Muscle layer of colon (tissue), 2 donors: ENCODE results near the gene RCAN1.

Source experiments
- H3K27ac ChIP-seq: one replicate; pipeline ENCODE4 v1.7.0; 2013; ENCODE audit warnings: low read depth, mild to moderate bottlenecking, low read length, moderate library complexity
- H3K27me3 ChIP-seq, 2 donors: one replicate each; pipeline ENCODE4 v1.7.0; 2013; ENCODE audit warnings: low read length in 2 of 2, mild to moderate bottlenecking in 2 of 2; ENCODE audit not compliant: insufficient read depth in 2 of 2, control insufficient read depth in 1 of 2
- H3K36me3 ChIP-seq: one replicate; pipeline ENCODE4 v1.7.0; 2013; ENCODE audit warnings: mild to moderate bottlenecking, low read length; ENCODE audit not compliant: insufficient read depth
- H3K4me1 ChIP-seq: one replicate; pipeline ENCODE4 v1.7.0; 2013; ENCODE audit warnings: mild to moderate bottlenecking, low read length; ENCODE audit not compliant: insufficient read depth
- H3K4me3 ChIP-seq, 2 donors: one replicate each; pipeline ENCODE4 v1.7.0; 2013; ENCODE audit warnings: low read length in 2 of 2, low read depth in 1 of 2, mild to moderate bottlenecking in 1 of 2, moderate library complexity in 1 of 2
- H3K9ac ChIP-seq: one replicate; pipeline ENCODE4 v1.7.0; 2013; ENCODE audit warnings: low read length
- H3K9me3 ChIP-seq: one replicate; pipeline ENCODE4 v1.7.0; 2013; ENCODE audit warnings: mild to moderate bottlenecking, low read length
- donor health status: abdominal sarcoma.
- donor health status: Adenocarcinoma of cecum.

RCAN1 gene

DNA sequence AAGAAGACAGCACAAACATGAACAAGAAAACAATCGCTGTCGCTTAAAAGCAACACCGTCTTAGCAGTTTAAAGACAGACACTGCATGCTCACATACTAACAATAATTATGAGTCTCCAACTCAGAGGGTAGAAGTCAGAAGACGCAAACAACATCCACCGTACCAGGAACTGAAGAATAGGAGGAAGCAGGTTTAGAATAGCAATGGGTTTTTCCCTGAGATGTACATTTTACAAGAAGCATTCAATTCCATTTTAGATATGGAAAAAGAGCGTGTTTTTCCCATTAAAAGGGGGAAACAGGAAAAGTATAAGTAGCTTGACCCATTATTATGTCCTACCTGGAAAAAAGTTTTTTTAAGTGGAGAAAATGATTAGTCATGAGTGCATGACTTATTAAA, 68.4 kb downstream of the RCAN1 start:
- Histone ChIP-seq H3K4me1 (peaks cover 6% of the 10 kb centered on the region), H3K27me3 (no peaks in the 10 kb centered on the region), H3K9me3 (no peaks in the 10 kb centered on the region), H3K9ac (no peak overlapping the region), H3K36me3 (no peaks in the 10 kb centered on the region), H3K27ac (no peak overlapping the region), H3K4me3 (no peak overlapping the region)

DNA sequence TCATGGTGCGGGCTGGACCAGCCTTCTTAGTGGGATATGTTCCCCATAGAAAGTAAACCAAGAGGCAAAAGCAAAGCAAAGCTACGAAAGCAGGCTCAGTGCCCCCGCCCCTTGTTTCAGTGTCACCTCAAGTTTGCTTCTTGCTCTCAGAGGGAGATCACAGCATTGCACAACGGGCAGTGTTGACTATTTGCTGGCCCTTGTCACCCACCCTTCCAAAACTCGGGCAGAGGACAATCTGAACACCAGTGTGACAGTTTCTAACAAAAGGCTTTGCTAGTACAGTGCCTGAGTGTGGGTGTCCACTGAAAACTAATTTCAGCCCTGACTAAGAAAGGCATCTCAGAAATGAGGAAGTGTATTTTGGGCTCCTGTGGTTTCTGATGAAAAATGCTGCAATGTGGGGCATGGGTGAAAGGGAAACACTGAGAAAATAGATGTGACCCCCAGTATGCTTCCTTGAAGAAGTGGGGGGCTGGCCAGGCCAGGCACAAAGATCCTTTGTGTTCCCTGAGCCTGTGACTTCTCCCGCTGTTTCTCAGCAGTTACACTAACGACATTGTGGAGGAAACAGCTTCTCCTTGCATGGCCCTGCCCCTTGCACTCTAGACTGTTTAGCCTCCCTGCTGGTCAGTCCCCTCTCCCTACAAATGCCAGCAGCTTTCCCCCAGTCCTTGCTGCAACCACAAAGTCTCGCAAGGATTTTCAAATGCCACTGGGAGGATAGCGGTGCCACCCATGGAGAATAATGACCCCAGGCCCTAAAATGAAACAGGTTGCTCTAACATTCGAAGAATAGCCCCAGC, 69.6 kb downstream of the RCAN1 start:
- Histone ChIP-seq H3K4me1 (peaks cover 6% of the 10 kb centered on the region), H3K9ac (no peak overlapping the region), H3K36me3 (no peaks in the 10 kb centered on the region), H3K4me3 (no peak overlapping the region), H3K9me3 (no peaks in the 10 kb centered on the region), H3K27ac (peak overlapping the region; percentile 21), H3K27me3 (no peaks in the 10 kb centered on the region)

DNA sequence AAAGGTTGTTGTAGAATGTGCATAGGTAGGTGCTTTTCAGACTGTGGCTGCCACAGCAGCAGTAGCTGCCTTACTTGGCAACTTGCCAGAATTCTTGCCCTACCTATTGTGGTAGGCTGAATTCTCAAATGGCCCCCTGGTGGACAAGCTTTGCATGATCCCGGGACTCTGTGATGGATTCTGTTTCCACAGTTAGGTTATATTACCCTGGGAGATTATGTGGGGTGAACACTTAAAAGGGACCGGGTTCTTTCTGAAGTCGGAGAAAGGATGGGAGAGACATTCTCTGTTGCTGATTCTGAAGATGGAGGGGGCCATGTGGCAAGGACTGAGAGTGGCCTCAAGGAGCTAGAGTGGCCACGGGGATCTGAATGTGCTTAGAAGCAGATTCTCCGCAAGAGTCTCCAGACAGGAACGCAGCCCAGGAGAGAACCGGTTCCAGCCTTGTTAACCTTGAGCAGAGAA, 70.8 kb downstream of the RCAN1 start:
- Histone ChIP-seq H3K9me3 (no peaks in the 10 kb centered on the region), H3K9ac (no peak overlapping the region)

GRCh38 chr21:34543017-34543416, 71.9 kb downstream of the RCAN1 start:
- Histone ChIP-seq H3K36me3 (no peaks in the 10 kb centered on the region), H3K27ac (no peak overlapping the region), H3K27me3 (no peaks in the 10 kb centered on the region), H3K9ac (no peak overlapping the region), H3K9me3 (no peaks in the 10 kb centered on the region), H3K4me3 (no peak overlapping the region), H3K4me1 (peaks cover 6% of the 10 kb centered on the region)

More for the DNA sequence above, 70.8 kb downstream of the RCAN1 start:
- Histone ChIP-seq H3K27me3 (no peaks in the 10 kb centered on the region), H3K36me3 (no peaks in the 10 kb centered on the region), H3K4me3 (no peak overlapping the region), H3K27ac (no peak overlapping the region), H3K4me1 (peaks cover 6% of the 10 kb centered on the region)

DNA sequence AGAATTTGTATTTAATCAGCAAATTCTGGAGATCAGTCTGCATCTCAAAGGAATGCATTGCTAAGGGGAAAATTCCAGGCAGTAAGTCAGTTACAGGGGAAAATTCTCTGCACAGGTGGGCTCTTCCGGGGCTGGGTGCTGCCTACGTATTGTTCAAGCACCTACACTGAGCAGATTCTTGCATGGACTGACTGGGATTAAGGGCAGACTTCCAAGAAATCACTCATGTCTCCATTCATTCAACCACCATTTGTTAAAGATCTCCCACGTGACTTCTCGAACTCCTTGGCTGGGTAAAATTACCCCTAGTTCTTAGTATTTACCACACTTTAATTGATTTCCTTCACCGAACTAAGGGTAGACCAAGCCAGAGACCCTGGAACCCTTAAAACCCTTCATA, 74.7 kb downstream of the RCAN1 start:
- no peaks in the 10 kb centered on the region for H3K4me1 ChIP-seq

DNA sequence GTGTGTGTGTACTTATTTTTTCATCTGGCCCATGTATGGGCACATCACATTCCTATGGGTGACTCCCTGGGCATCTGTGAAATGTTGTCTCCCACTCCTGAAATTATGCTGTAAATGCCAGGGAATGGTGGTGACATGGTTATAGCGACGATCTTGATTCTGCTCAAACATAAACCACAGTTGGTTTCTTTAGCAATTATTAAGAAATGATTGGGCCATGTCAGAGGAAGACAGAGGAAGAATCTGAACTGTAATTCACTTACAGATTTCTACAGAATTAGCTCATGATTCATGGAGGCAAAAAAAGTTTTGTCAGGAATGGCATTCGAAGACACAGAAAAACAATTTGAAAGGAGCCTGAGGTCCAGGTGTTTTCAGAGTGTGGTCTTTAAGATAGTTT, 77.1 kb downstream of the RCAN1 start:
- H3K27ac ChIP-seq, result no peak overlapping the region
- no peaks in the 10 kb centered on the region for H3K36me3 ChIP-seq
- no peaks in the 10 kb centered on the region for H3K4me1 ChIP-seq
- H3K9me3 ChIP-seq, result no peaks in the 10 kb centered on the region
- H3K4me3 ChIP-seq, result no peak overlapping the region
- no peaks in the 10 kb centered on the region for H3K27me3 ChIP-seq
- H3K9ac ChIP-seq, result no peak overlapping the region

More for the DNA sequence above, 74.7 kb downstream of the RCAN1 start:
- no peaks in the 10 kb centered on the region for H3K9me3 ChIP-seq
- H3K36me3 ChIP-seq, result no peaks in the 10 kb centered on the region
- H3K27me3 ChIP-seq, result no peaks in the 10 kb centered on the region
- no peak overlapping the region for H3K27ac ChIP-seq
- no peak overlapping the region for H3K9ac ChIP-seq
- H3K4me3 ChIP-seq, result no peak overlapping the region

DNA sequence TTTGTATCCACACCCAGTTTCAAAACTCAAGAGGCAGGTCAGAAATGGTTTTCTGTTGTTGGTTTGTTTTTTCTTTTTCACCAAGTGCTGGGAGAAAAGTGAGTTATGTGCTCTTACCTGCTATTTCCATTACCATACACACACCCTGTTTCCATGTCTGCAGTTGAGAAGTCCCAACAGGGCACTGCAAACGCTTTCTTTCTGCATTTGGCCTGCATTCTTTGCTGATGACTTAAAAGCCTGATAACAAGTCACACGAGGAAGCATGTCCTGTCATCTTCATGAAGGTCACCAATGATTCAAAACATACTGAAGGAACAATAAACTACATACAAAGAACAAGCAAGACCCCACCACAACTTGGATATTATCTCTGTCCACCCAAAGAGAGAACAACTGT, 78.1 kb downstream of the RCAN1 start:
- H3K27ac ChIP-seq, result no peak overlapping the region
- H3K27me3 ChIP-seq, result no peaks in the 10 kb centered on the region
- H3K4me1 ChIP-seq, result no peaks in the 10 kb centered on the region
- H3K4me3 ChIP-seq, result no peak overlapping the region
- no peak overlapping the region for H3K9ac ChIP-seq
- no peaks in the 10 kb centered on the region for H3K36me3 ChIP-seq
- no peaks in the 10 kb centered on the region for H3K9me3 ChIP-seq

DNA sequence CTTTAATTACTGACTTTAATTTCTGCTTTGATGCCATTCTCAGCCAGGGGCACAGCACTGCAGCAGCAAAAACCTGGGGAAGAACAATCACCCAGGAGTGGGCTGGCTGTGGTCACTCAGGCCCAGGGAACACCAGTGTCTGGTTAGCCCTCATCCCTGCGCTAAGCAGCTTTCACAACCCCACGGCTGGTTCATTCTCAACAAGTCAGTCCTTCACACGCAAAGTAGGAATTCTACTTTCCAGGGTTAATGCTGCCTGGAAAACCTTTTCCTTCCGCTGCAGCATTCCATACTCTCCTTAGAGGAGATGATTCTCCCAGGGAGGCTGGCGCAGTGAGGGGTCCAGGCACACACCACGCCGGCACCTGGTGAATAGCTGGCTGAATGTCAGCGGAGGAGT, 78.6 kb downstream of the RCAN1 start:
- Histone ChIP-seq H3K27me3 (no peaks in the 10 kb centered on the region), H3K27ac (no peak overlapping the region), H3K4me1 (no peaks in the 10 kb centered on the region), H3K9ac (no peak overlapping the region), H3K36me3 (no peaks in the 10 kb centered on the region), H3K9me3 (no peaks in the 10 kb centered on the region), H3K4me3 (no peak overlapping the region)

GRCh38 chr21:34535886-34536285, 79.0 kb downstream of the RCAN1 start:
- no peaks in the 10 kb centered on the region for H3K36me3 ChIP-seq
- no peak overlapping the region for H3K27ac ChIP-seq
- H3K27me3 ChIP-seq, result no peaks in the 10 kb centered on the region

DNA sequence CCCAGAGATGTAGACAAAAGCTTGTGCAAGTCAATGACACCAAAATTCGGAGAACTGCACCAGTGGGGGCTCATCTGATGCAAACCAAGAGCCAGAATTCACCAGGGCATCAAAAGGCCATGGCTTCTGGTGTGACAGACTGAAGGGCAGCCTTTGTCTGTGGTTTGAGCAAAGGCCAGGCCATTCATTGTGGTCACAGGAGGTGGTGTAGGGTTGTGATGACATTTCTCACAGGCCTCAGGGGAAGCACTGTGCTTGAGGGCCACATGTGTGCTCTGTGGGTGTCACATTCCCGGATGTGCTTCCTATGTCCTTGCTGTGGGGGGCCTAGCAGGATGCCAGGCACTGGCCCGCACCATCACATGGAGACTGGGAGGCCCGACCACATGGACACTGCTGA, 80.4 kb downstream of the RCAN1 start:
- no peak overlapping the region for H3K27ac ChIP-seq
- no peak overlapping the region for H3K4me3 ChIP-seq

More at GRCh38 chr21:34535886-34536285, 79.0 kb downstream of the RCAN1 start:
- Histone ChIP-seq H3K4me1 (no peaks in the 10 kb centered on the region), H3K4me3 (no peak overlapping the region), H3K9ac (no peak overlapping the region), H3K9me3 (no peaks in the 10 kb centered on the region)

DNA sequence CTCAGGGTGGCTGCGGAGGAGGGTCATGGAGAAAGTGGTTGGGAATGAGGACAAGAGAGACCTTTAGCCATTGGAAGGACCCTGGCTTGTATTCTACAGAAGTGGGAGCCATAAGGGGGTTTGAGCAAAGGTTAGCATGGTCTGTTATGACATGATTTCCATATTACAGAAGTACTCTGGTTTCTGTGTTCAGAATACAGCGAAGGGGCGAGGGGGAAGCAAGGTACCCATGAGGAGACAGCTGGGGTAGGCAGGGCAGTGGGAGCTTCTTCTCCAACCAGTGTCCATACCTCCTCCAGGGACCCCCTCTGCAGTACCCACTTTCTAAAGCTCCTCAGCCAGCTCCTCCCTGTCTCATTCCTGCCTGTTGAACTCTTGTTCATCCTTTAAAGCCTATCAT, 81.0 kb downstream of the RCAN1 start:
- H3K9me3 ChIP-seq, result no peaks in the 10 kb centered on the region
- H3K4me3 ChIP-seq, result no peak overlapping the region
- H3K27me3 ChIP-seq, result no peaks in the 10 kb centered on the region
- no peaks in the 10 kb centered on the region for H3K36me3 ChIP-seq
- no peak overlapping the region for H3K9ac ChIP-seq
- H3K4me1 ChIP-seq, result no peaks in the 10 kb centered on the region
- no peak overlapping the region for H3K27ac ChIP-seq

More for the DNA sequence above, 80.4 kb downstream of the RCAN1 start:
- H3K9me3 ChIP-seq, result no peaks in the 10 kb centered on the region
- H3K9ac ChIP-seq, result no peak overlapping the region
- no peaks in the 10 kb centered on the region for H3K36me3 ChIP-seq
- no peaks in the 10 kb centered on the region for H3K27me3 ChIP-seq
- H3K4me1 ChIP-seq, result no peaks in the 10 kb centered on the region

DNA sequence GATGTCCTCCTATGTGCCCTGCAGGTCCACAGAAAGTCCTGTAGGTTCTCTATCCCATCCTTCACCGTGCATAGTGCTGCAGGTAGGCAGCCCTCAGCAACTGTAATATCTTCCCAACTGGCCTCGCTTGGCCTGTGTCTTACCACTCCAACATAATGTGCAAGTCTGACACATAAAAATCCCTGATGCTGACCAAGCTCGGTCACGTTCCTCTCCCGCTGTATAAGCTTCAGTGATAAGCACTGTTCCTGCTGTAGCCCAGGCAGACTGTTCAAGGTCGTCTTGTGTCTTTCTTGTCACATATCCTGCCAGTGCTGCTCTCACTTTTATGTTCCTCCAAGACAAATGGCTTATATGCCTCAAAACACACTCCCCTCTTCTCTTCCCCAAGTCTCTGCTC, 83.5 kb downstream of the RCAN1 start:
- H3K27me3 ChIP-seq, result no peaks in the 10 kb centered on the region
- no peak overlapping the region for H3K9ac ChIP-seq
- H3K36me3 ChIP-seq, result no peaks in the 10 kb centered on the region
- peaks cover 6% of the 10 kb centered on the region for H3K4me1 ChIP-seq
- H3K4me3 ChIP-seq, result no peak overlapping the region
- H3K27ac ChIP-seq, result no peak overlapping the region
- no peaks in the 10 kb centered on the region for H3K9me3 ChIP-seq
